GM12865 (cell line): ENCODE measurements around the gene DISP2.

ENCODE experiments used
- DNase-seq: peaks from one replicate; pipeline ENCODE4 v3.0.0; 2010; ENCODE audit warnings: low read depth
- H3K4me3 ChIP-seq: 2 replicates; pipeline ENCODE4 v1.5.1; 2011; ENCODE audit warnings: mild to moderate bottlenecking, low read depth, low read length, control low read depth
- CTCF ChIP-seq: IDR thresholded peaks from 2 replicates; pipeline ENCODE4 v1.5.1; 2011; ENCODE audit warnings: low read length, control low read depth, low read depth, inconsistent platforms; ENCODE audit not compliant: insufficient read depth; ENCODE audit errors: missing control alignments

The DISP2 gene

DNA sequence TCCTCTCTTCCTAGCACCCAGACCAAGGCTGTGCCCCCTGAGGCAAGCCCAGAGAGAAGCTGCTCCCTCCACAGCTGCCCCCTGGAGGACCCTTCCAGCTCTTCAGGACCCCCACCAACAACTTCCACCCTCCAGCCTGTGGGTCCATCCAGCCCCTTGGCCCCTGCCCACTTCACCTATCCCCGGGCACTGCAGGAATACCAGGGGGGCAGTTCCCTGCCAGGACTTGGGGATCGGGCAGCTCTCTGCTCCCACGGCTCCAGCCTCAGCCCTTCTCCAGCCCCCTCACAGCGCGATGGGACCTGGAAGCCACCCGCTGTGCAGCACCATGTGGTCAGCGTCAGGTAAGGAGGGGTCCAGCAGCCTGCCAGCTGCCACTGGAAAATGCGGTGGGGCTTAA is 5.6 kb downstream of the DISP2 start:
- H3K4me3 ChIP-seq, result no peak overlapping the region
- no peak for TF ChIP-seq CTCF
- DNase-seq, result no peak

- TF ChIP-seq CTCF, result no peak
- no peak for DNase-seq
- H3K4me3 ChIP-seq, result no peak overlapping the region
These were observed 6.2 kb downstream of the DISP2 start for GRCh38 chr15:40364251-40364650.

DNA sequence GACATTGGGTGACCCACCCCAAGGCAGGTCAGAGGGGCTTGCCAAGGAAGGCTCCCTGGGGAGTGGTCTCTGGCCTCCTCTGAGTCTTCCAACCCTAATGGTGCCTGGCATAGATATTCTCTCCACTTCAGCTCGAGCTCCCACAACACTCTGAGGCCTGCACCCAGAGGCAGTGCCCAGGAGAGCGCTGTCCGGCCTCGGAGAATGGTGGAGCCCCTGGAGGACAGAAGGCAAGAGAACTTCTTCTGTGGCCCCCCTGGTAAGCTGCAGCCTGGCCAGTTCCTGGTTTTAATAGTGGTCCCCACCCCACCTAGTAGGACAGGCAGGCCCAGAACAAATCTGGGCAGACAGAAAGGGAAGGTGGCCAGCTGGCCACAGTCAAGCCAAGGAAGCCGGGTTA is 7.0 kb downstream of the DISP2 start:
- no peak for DNase-seq
- TF ChIP-seq CTCF, result no peak
- H3K4me3 ChIP-seq, result no peak overlapping the region

DNA sequence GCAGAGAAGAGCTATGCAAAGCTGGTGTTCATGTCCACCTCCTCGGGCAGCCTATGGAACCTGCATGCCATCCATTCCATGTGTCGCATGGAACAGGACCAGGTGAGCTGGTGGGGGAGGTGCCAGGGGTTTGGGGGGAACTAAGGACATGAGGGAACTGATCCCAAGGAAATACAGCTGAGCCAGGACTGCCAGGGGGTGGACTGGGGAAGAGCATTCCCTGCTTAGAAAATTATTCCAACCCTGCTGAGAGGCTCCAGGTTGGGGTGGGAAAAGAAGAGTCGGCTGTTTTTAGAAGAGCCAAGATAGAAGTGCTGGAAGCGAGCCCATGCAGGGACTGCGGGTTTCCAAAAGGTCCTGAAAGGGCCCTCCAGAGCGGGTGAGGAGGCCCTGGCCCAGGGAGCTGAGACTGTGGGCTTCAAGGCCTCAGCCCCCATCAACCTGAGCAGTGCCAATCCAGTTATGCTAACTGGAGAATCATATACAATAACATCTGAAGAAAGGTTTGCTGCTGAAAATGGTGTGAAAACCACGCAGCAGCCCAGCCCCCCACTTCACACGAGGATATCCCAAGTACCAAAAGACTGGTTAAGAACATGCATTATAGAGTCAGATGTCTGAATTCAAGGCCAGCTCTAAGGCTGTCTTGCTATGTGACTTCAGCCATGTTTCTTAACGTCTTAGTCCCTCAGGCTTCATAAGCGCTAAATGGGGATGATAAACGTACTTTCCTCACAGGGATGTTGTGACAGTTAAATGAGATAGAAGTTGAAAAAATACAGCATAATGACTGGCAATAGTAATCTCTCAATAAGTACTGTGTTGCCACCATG is 7.8 kb downstream of the DISP2 start:
- no peak for DNase-seq
- no peak for TF ChIP-seq CTCF

GRCh38 chr15:40366457-40367370 is 8.7 kb downstream of the DISP2 start:
- no peak overlapping the region for H3K4me3 ChIP-seq
- TF ChIP-seq CTCF, result no peak
- DNase-seq, result no peak

More for the DNA sequence above, 7.8 kb downstream of the DISP2 start:
- no peak overlapping the region for H3K4me3 ChIP-seq

DNA sequence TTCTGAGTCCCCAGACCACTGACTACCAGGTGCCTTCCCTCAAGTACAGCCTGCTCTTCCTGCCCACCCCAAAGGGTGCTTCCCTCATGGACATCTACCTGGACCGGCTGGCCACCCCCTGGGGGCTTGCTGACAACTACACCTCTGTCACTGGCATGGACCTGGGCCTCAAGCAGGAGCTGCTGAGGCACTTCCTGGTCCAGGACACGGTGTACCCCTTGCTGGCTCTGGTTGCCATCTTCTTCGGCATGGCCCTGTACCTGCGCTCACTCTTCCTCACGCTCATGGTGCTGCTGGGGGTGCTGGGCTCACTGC is 9.3 kb downstream of the DISP2 start:
- no peak for DNase-seq
- peak overlapping the region; percentile 13; the same call in 1 of the 2 replicates for H3K4me3 ChIP-seq

More for the DNA sequence above, 9.3 kb downstream of the DISP2 start:
- TF ChIP-seq CTCF, result no peak
